ENCODE data around the gene KIF1A.

KIF1A gene

DNA sequence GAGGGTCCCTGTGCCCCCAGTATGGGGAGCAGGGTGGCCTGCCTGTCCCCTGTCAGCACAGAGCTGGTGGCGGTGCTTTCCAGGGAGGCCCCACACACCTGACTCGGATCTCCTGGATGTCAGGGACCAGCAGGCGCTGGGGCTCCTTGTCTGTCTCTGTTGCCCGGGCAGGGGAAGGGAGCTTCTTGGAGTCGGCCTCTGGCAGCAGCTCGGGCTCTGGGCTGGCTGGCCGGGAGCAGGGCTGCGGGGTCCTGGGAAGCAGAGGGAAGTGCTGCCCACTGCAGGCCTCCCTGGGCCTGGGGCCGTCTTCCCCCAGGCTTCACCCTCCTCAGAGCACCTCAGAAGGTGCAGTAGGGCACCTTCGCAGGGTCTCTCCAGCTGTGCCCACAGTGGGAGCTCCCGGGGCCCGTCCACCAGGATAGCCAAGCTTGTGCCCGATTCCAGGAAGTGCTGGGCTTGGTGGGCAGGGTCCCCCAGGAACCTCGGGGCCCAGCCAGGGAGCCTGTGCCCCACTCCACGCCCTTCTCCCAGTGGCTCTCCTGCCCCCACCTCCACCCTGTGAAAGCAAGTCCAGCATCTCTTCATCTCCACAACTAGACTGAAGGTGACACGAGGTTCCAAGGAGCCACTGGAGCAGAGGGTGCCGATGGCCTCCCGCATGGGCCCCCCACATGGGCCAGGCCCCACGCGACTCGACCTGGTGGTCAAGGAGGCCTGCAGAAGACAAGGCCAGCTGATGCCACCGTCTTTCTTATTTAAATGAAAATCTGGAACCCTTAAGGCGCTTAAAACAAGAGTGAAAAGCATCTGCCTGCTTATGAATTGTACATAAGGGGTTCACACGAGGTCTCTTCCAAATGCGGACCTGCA lies 100.1 kb downstream of the KIF1A start:
- DNase-seq (ENCODE audit: extremely low read depth, low read depth), result no peak
- TF ChIP-seq, protein P1, sequence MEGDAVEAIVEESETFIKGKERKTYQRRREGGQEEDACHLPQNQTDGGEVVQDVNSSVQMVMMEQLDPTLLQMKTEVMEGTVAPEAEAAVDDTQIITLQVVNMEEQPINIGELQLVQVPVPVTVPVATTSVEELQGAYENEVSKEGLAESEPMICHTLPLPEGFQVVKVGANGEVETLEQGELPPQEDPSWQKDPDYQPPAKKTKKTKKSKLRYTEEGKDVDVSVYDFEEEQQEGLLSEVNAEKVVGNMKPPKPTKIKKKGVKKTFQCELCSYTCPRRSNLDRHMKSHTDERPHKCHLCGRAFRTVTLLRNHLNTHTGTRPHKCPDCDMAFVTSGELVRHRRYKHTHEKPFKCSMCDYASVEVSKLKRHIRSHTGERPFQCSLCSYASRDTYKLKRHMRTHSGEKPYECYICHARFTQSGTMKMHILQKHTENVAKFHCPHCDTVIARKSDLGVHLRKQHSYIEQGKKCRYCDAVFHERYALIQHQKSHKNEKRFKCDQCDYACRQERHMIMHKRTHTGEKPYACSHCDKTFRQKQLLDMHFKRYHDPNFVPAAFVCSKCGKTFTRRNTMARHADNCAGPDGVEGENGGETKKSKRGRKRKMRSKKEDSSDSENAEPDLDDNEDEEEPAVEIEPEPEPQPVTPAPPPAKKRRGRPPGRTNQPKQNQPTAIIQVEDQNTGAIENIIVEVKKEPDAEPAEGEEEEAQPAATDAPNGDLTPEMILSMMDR (IDR thresholded peaks at IDR 0.05; ENCODE audit: low read depth, low read length), result no peak

DNA sequence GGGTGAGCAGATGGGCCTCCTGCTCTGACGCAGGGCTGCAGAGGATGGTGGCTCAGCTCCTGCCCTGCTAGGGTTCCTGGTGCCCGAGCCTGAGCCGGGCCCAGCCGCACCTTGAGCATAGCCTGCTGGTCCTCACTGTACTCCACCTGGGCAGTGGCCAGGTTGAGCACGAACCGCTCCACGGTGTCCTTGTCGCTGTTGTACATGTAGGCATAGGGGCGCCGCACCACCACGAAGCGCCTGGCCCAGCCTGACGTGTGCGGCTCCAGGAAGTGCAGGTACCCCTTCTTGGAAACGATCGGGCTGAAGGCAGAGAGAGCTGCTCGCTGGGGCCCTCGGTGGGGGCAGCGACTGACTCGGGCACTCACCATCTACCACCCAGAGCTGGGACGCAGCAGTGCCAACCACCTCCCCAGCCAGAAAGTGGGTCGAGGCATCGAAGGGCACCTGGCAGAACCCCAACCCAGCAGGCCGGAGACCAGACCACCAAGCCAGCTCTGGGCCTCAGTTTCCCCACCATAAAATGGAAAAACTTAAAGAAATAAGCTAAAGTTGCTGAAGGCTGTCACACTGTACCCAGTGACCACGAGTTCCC lies 101.0 kb downstream of the KIF1A start:
- TF ChIP-seq, protein P1 (IDR thresholded peaks at IDR 0.05; ENCODE audit: low read depth, low read length), result no peak
- DNase-seq (ENCODE audit: extremely low read depth, low read depth), result no peak

DNA sequence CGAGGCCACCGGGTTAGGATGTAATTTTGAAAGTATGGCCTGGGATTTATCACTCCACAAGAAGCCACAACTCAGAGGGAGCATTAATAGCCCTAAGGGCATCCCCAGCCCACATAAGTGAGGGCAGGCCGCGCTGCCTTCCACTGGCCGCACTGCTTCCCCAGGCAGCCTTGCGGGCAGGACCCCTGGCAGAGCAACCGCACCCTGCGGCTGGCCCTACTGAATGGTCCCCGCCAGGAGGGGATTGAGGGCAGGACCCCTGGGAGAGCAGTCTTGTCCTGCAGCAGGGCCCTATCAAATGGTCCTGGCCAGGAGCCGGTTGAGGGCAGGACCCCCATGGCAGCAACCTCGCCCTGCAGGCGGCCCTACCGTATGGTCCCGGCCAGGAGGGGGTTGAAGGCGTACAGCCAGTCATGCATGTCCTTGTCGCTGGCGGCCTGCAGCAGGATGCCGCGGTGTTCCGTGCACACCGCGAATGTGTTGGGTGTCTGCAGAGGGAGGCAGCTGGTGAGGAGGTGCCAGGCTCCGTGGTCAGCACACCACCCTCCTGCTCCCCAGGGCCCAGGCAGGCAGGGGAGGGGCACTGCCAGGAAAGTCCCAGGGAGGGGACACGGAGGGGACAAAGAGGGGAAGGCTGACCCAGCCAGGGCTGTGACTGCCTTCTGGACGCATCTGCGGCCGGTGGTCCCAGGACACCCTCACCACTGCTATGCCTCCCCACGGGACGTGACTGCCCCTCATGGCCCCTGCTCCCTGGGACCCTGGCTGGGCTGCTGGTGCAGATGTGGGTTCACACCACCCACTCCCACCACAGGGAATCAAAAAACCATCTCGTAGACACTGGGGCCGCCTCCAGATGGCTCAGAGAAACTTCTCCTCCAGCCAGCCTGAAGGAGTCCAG lies 102.1 kb downstream of the KIF1A start:
- TF ChIP-seq, protein P1 (IDR thresholded peaks at IDR 0.05; ENCODE audit: low read depth, low read length), result no peak
- DNase-seq (ENCODE audit: extremely low read depth, low read depth), result no peak

DNA sequence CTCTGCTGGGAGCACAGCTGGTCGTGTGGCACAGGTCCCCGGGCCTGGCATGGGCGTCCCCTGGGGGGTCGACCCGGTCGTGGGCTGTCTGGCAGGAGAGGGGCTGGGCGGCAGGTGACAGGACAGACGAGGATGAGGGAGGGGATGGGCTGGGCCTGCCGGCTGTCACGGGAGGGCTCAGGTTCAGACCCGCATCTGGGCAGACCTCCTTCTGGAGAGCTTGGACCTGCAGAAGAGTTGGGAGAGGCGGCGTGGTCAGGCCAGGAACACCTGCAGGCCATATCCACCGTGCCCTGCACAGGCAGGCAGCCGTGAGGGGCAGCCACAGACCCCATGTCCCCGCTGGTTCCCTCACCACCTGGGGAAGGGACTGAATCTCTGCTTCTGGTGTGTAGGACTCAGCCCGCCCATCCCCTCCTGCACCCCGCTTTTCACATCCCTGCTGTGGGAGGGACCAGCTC lies 102.8 kb downstream of the KIF1A start:
- DNase-seq (ENCODE audit: extremely low read depth, low read depth), result no peak
- TF ChIP-seq, protein P1 (IDR thresholded peaks at IDR 0.05; ENCODE audit: low read depth, low read length), result no peak

DNA sequence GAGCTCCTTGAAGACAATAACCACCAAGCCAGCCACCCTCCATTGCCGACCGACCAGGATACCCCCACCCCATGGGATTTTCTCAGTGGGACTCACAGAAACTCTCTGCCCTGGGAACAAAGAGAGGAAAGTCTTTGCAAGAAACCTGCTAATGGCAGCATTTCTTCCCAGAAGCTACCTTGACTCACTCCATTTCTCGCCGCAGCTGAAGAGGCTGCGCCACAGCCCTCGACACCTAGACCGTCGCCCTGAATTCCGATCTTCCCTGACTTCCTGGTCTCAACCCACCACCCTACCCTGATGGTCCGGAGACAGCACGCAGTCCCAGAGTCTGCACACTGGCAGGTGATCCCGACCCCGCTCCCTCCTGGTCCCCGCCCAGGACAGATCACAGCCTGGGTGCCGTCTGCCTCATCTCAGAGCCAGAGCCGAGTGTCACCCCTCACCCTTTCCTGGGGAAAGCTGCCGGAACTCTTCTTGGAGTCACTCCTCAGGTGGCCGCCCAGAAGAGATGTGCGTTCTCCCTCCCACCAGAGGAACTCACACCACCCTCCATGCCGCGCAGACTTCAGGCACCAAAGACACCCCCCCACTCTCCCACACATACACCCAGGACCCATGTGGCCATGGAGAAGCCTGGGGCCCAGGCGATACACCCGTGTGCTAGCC lies 103.8 kb downstream of the KIF1A start:
- TF ChIP-seq, protein P1 (IDR thresholded peaks at IDR 0.05; ENCODE audit: low read depth, low read length), result no peak
- no peak for DNase-seq (ENCODE audit: extremely low read depth, low read depth)

DNA sequence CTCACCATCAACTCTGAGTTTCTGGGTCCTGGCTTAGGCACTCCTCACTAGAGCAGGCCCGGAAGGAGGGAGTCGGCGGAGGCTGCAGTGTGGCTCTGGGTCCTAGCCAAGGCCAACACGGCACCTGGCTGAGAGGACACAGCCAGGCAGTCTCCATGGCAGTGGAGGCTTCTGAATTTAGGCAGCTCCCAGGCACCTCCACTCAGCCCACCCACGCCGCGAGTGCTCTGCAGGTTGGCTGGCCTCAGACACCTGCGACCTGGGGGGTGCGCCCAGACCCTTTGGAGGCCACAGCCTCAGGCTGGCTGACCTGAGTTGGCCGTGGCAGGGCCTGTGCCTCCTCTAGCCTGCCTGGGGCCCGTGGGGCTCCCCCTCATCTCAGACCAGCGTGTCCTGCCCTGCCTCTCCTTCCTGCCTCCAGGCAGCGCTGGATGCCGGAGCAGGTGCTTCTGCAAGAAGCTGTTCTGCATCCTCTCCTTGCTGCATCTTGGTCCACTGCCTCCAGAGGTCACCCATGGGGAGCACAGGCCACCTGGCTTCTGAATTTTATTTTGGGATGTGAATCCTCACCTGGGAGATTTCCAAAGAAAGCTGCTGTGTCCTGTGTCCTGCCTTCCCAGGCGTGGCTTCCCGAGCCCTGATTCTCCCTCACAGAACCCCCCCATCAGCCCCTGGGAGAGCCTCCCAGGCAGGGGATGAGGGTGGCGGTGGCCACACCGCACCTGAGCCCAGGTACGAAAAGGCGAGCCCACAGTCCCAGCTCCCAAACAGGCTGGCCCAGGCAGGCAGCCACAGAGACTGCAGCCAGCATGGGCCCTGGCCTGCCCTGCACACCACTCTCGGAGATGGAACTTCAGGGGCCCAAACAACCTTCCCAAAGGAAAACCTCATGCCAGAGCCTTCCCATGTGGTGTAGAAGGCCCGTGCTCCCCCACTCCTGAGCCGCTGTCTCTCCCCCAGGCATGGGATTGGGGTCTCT lies 105.0 kb downstream of the KIF1A start:
- TF ChIP-seq, protein P1 (IDR thresholded peaks at IDR 0.05; ENCODE audit: low read depth, low read length), result no peak
- no peak for DNase-seq (ENCODE audit: extremely low read depth, low read depth)
